Central memory CD4-positive, alpha-beta T cell (primary cell): ENCODE results near the gene CEND1.
"Not testable (repeated sequence)": the region's sequence is repeated elsewhere in the genome, so short reads cannot be mapped to it uniquely, and the experiment has no call there.

Experiments used
- DNase-seq: peaks from one replicate; pipeline ENCODE4 v3.0.0; 2022

CEND1 gene

GRCh38 chr11:763073-763463 lies 26.8 kb downstream of the CEND1 start:
- no peak for DNase-seq

DNA sequence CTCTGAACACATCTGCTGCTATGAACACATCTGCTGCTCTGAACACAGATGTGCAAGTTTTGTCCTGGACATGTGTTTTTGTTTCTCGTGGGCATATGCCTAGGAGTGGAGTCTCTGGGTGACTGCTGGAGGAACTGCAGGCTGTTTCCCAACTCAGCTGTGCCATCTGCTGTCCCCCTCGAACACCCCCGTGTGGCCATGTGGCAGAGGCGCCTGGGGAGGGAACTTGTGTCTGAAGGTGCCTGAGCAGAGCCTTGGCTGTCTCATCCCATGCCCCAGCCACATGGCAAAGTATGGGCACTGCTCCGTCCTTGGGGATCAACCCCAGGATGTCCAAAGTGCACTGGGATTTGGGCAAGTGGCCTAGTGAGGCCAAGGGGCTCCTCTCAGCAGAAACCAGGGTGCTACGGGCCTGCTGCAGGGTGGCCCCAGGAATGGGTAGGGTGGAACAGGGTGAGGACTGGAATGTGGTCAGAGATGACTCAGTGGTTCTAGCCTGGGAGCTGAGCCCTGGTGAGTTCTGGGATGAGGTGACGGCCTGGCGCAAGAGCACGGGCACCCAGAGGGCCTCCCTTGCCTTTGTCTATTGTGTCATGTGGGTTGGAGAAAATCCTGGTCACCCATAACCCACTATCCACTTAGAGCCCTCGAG lies 27.3 kb downstream of the CEND1 start:
- no peak for DNase-seq

DNA sequence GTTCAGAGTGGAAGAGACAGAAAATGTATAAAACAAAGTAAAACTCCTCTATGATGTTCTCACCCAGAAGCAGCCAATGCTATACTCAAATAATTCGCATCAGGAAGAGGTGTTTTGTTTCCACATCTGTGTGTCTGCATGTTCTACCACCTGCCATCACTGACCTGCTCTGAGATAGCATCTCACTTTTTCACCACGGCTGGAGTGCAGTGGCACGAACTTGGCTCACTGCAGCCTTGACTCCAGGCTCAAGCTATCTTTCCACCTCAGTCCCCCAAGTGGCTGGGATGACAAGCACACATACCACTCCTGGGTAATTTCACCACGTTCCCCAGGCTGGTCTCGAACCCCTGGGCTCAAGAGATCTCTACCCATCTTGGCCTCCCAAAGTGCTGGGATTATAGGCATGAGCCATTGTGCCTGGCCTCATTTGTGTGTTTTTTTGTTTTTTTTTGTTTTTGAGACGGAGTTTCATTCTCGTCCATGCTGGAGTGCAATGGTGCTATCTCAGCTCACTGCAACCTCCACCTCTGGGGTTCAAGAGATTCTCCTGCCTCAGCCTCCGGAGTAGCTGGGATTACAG lies 28.3 kb downstream of the CEND1 start:
- no peak for DNase-seq

GRCh38 chr11:760236-760635 lies 29.7 kb downstream of the CEND1 start:
- DNase-seq: no peak

DNA sequence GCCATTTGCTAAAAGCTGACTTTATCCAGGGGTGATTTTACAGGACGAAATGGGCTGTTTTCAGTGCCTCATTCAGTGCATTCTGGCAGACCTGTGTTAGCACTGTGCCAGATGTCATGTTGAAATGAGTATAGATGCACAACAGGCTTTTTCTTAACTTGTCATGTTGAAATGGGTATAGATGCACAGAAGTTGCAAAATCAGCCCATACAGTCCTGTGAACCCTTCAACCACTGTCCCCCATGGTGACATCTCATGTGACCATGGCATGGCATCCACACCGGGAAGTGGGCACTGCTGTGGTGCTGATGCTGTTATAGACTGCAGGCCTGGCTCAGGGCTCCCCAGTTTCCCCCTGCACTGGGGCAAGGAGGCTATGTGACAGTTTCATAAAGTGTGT lies 40.2 kb downstream of the CEND1 start:
- no peak for DNase-seq

DNA sequence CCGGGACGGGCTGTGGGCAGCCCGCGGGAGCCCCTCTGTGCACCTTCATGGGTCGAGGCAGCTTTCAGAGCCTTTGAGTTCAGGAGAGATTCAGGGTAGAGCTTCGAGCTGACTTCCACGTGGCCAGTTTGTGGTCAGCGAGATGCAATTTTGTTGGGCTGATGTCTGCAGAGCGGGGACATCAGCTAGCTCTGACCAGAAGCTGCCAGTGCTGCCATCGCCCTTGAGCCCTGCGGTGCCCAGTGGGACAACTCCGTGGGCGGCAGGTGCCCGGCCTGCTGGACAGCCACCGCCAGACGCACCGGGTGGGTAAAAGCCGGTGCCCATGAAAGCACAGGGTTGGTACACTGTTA lies 41.9 kb downstream of the CEND1 start:
- no peak for DNase-seq

- DNase-seq: peak; percentile 68
Measured at GRCh38 chr11:747158-748006, 42.5 kb downstream of the CEND1 start, which contains the start of gene TALDO1. Gene TALDO1, plus strand, starts transcription at chr11:747464. Its CDS starts 18 bp downstream, at chr11:747482.

DNA sequence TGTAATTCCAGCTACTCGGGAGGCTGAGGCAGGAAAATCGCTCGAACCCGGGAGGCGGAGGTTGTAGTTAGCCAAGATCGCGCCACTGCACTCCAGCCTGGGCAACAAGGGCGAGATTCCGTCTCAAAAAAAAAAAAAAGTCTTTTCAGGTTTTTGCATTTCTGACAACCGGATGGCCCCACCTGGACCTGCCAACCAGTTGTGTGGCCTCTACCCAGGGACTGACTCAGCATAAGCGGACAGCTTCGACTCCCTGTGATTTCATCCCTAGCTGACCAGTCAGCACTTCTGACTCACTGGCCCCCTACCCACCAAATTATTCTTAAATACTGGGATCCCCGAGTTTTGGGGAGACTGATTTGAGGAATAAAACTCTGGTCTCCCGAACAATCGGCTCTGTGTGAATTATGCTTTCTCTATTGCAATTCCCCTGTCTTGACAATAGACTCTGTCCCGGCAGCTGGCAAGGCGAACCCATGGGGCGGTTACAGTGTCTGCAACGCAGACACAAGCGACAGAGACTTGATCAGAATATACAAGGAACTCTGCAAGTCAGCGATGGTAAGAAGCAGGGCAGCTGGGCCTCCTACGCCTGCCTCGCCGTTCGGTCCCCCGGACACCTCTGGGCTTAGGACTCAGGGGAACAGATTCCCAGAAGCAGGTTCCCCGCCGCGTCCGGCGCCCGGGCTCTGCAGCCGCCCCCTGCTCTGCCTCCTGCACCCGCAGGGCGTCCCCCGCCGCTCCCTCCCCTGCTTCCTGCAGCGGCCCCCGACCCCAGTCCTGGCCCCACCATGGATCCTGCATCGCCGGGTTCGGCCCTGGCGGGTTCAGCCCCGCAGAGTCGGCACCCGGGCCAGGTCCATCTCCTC lies 43.4 kb downstream of the CEND1 start:
- peak; percentile 38 for DNase-seq

DNA sequence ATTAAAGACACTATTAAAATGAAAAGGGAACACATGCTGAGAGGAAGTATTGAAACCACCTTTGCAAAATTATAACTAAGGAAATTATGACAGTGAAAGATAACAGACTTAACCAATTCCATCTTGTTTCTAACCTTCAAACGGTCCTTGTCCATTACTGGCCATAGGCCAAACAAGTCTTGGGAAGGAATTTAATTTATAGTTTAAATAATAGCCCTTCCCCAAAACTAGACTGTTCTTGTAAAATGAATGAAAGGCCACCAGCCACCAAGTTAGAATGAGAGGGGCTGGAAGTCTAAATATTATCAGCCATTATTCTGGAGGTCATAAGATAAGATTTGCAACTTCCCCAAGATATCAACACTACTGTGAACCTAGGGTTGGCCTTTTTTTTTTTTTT lies 44.5 kb downstream of the CEND1 start:
- DNase-seq: no peak

DNA sequence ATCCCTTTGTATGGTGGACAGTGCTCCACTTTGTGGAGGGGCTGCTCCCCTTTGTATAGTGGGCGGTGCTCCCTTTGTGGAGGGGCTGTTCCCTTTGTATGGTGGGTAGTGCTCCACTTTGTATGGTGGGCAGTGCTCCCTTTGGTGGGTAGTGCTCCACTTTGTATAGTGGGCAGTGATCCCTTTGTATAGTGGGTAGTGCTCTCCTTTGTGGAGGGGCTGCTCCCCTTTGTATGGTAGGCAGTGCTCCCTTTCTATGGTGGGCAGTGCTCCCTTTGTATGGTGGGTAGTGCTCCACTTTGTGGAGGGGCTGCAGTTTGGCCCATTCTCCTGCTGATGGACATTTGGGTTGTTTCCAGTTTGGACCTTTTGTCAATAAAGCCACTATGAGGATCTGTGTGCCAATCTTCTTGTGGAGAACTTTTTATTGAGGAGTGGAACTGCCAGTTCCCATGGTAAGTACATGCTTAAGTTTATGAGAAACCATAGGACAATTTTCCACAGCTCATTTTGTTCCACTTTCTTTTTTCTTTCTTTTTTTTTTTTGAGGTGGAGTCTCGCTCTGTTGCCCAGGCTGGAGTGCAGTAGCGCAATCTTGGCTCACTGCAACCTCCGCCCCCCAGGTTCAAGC lies 47.2 kb downstream of the CEND1 start:
- DNase-seq: no peak

- DNase-seq: no peak
Measured at GRCh38 chr11:742156-742546, 47.7 kb downstream of the CEND1 start.

DNA sequence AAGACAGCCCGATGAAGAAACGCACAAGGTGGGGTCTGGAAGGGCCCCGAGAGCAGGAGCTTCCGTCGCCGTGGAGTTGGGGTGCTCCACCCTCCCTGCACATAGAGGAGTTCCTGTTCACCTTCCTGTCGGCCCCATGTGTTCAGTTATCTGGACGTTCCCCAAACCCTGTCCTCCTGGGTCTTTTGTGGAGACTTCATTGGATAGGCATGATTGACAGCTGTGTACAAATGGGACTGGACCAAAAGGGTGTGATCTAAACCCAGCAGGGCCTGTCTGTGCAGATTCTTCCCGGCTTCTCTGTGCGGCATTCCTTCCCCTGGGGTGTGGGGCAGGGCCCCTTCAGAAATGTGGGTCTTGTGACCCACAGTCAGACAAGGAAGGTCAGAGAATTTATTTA lies 52.0 kb downstream of the CEND1 start:
- DNase-seq: not testable (repeated sequence)

DNA sequence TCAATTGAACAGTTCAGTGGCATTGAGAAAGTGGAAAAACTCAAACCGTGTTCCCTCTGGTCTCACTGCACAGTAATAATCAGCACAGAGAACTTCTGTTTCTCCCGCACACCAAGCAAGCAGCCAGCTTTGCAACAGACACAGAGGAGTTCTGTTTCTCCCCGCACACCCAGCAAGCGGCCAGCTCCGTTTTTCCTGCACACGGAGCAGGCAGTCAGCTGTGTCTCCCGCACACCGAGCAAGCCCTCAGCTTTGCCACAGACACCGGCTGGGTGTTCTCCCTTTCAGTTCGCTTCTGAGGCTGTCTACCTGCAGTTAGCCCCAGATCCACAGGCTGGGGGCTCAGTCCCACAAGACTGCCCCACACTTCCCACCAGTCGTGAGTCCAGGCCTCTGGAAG lies 52.5 kb downstream of the CEND1 start:
- no peak for DNase-seq
